ENCODE measurements around the gene KRT32.

The KRT32 gene

GRCh38 chr17:41449008-41449407 lies 18.2 kb downstream of the KRT32 start:
- peaks cover 73% of the 10 kb centered on the region for H3K27me3 Mint-ChIP-seq
- H3K4me1 Mint-ChIP-seq: peaks cover 15% of the 10 kb centered on the region
- H3K36me3 Mint-ChIP-seq (ENCODE audit: insufficient read depth): peaks cover 3% of the 10 kb centered on the region
- ATAC-seq (replicated peaks; ENCODE audit: extremely low read depth, poor library complexity, severe bottlenecking) (no peak), DNase-seq (ENCODE audit: low spot score in 2 of 2) (no peak)
- no peak overlapping the region for H3K27ac Mint-ChIP-seq (ENCODE audit: low read depth)
- H3K4me3 Mint-ChIP-seq: no peak overlapping the region
- H3K9me3 Mint-ChIP-seq: no peaks in the 10 kb centered on the region

- H3K27me3 Mint-ChIP-seq: peaks cover 78% of the 10 kb centered on the region
- H3K9me3 Mint-ChIP-seq: no peaks in the 10 kb centered on the region
- peaks cover 15% of the 10 kb centered on the region for H3K4me1 Mint-ChIP-seq
- no peak overlapping the region for H3K27ac Mint-ChIP-seq (ENCODE audit: low read depth)
- ATAC-seq (replicated peaks; ENCODE audit: extremely low read depth, poor library complexity, severe bottlenecking) (no peak), DNase-seq (ENCODE audit: low spot score in 2 of 2) (no peak)
- peaks cover 3% of the 10 kb centered on the region for H3K36me3 Mint-ChIP-seq (ENCODE audit: insufficient read depth)
- H3K4me3 Mint-ChIP-seq: no peak overlapping the region
Measured at GRCh38 chr17:41448506-41448905, 18.7 kb downstream of the KRT32 start.

GRCh38 chr17:41446806-41447205 lies 20.4 kb downstream of the KRT32 start:
- ATAC-seq (replicated peaks; ENCODE audit: extremely low read depth, poor library complexity, severe bottlenecking) (no peak), DNase-seq (ENCODE audit: low spot score in 2 of 2) (no peak)
- Mint-ChIP-seq H3K36me3 (ENCODE audit: insufficient read depth) (peaks cover 3% of the 10 kb centered on the region), H3K9me3 (no peaks in the 10 kb centered on the region), H3K27me3 (peaks cover 83% of the 10 kb centered on the region), H3K4me3 (no peak overlapping the region), H3K4me1 (peaks cover 15% of the 10 kb centered on the region), H3K27ac (ENCODE audit: low read depth) (peak overlapping the region; percentile 62)

- ATAC-seq (replicated peaks; ENCODE audit: extremely low read depth, poor library complexity, severe bottlenecking) (no peak), DNase-seq (ENCODE audit: low spot score in 2 of 2) (no peak)
- peaks cover 82% of the 10 kb centered on the region for H3K27me3 Mint-ChIP-seq
- H3K27ac Mint-ChIP-seq (ENCODE audit: low read depth): no peak overlapping the region
- peaks cover 5% of the 10 kb centered on the region for H3K4me1 Mint-ChIP-seq
- no peaks in the 10 kb centered on the region for H3K9me3 Mint-ChIP-seq
- H3K36me3 Mint-ChIP-seq (ENCODE audit: insufficient read depth): peaks cover 3% of the 10 kb centered on the region
- H3K4me3 Mint-ChIP-seq: no peak overlapping the region
Measured at GRCh38 chr17:41444640-41445039, 22.5 kb downstream of the KRT32 start.

GRCh38 chr17:41444186-41444585 lies 23.0 kb downstream of the KRT32 start:
- DNase-seq (ENCODE audit: low spot score in 2 of 2) (no peak), ATAC-seq (replicated peaks; ENCODE audit: extremely low read depth, poor library complexity, severe bottlenecking) (no peak)
- H3K4me3 Mint-ChIP-seq: no peak overlapping the region
- peaks cover 82% of the 10 kb centered on the region for H3K27me3 Mint-ChIP-seq
- peaks cover 3% of the 10 kb centered on the region for H3K36me3 Mint-ChIP-seq (ENCODE audit: insufficient read depth)
- H3K4me1 Mint-ChIP-seq: peaks cover 5% of the 10 kb centered on the region
- H3K9me3 Mint-ChIP-seq: no peaks in the 10 kb centered on the region
- no peak overlapping the region for H3K27ac Mint-ChIP-seq (ENCODE audit: low read depth)

- no peak for ATAC-seq (replicated peaks; ENCODE audit: extremely low read depth, poor library complexity, severe bottlenecking)
- Mint-ChIP-seq H3K9me3 (no peaks in the 10 kb centered on the region), H3K4me1 (peaks cover 5% of the 10 kb centered on the region), H3K27me3 (peaks cover 83% of the 10 kb centered on the region), H3K4me3 (no peak overlapping the region), H3K36me3 (ENCODE audit: insufficient read depth) (peaks cover 5% of the 10 kb centered on the region), H3K27ac (ENCODE audit: low read depth) (no peak overlapping the region)
- no peak for DNase-seq (ENCODE audit: low spot score in 2 of 2)
Measured at GRCh38 chr17:41442739-41443138, 24.4 kb downstream of the KRT32 start.

GRCh38 chr17:41440531-41441033 lies 26.6 kb downstream of the KRT32 start, which contains the start of gene KRT38:
KRT38 (minus strand) TSS chr17:41440983; CDS start chr17:41440921, 62 bp downstream.
- no peaks in the 10 kb centered on the region for H3K9me3 Mint-ChIP-seq
- no peak within 1 kb of the TSS for H3K27ac Mint-ChIP-seq (ENCODE audit: low read depth)
- ATAC-seq (replicated peaks; ENCODE audit: extremely low read depth, poor library complexity, severe bottlenecking): no peak
- H3K4me1 Mint-ChIP-seq: no peaks in the 10 kb centered on the region
- H3K4me3 Mint-ChIP-seq: no peak within 1 kb of the TSS
- DNase-seq (ENCODE audit: low spot score in 2 of 2): no peak
- peaks cover 2% of the 10 kb centered on the region for H3K36me3 Mint-ChIP-seq (ENCODE audit: insufficient read depth)
- peaks cover 66% of the 10 kb centered on the region for H3K27me3 Mint-ChIP-seq

GRCh38 chr17:41439375-41439774 lies 27.8 kb downstream of the KRT32 start:
- no peak for ATAC-seq (replicated peaks; ENCODE audit: extremely low read depth, poor library complexity, severe bottlenecking)
- Mint-ChIP-seq H3K4me3 (no peak overlapping the region), H3K9me3 (no peaks in the 10 kb centered on the region), H3K36me3 (ENCODE audit: insufficient read depth) (peaks cover 2% of the 10 kb centered on the region), H3K27me3 (peaks cover 54% of the 10 kb centered on the region), H3K27ac (ENCODE audit: low read depth) (no peak overlapping the region), H3K4me1 (no peaks in the 10 kb centered on the region)
- DNase-seq (ENCODE audit: low spot score in 2 of 2): no peak

- H3K27me3 Mint-ChIP-seq: peaks cover 38% of the 10 kb centered on the region
- H3K4me1 Mint-ChIP-seq: no peaks in the 10 kb centered on the region
- no peak overlapping the region for H3K4me3 Mint-ChIP-seq
- H3K36me3 Mint-ChIP-seq (ENCODE audit: insufficient read depth): peaks cover 2% of the 10 kb centered on the region
- no peaks in the 10 kb centered on the region for H3K9me3 Mint-ChIP-seq
- no peak overlapping the region for H3K27ac Mint-ChIP-seq (ENCODE audit: low read depth)
- ATAC-seq (replicated peaks; ENCODE audit: extremely low read depth, poor library complexity, severe bottlenecking) (no peak), DNase-seq (ENCODE audit: low spot score in 2 of 2) (no peak)
Measured at GRCh38 chr17:41437769-41438168, 29.4 kb downstream of the KRT32 start.

GRCh38 chr17:41437254-41437653 lies 29.9 kb downstream of the KRT32 start:
- H3K4me3 Mint-ChIP-seq: no peak overlapping the region
- peaks cover 33% of the 10 kb centered on the region for H3K27me3 Mint-ChIP-seq
- H3K36me3 Mint-ChIP-seq (ENCODE audit: insufficient read depth): peaks cover 2% of the 10 kb centered on the region

GRCh38 chr17:41434415-41434814 lies 32.8 kb downstream of the KRT32 start:
- DNase-seq (ENCODE audit: low spot score in 2 of 2): no peak
- Mint-ChIP-seq H3K36me3 (ENCODE audit: insufficient read depth) (peaks cover 2% of the 10 kb centered on the region), H3K4me1 (no peaks in the 10 kb centered on the region), H3K4me3 (no peak overlapping the region), H3K9me3 (no peaks in the 10 kb centered on the region), H3K27me3 (peaks cover 33% of the 10 kb centered on the region), H3K27ac (ENCODE audit: low read depth) (no peak overlapping the region)
- no peak for ATAC-seq (replicated peaks; ENCODE audit: extremely low read depth, poor library complexity, severe bottlenecking)

More at GRCh38 chr17:41437254-41437653, 29.9 kb downstream of the KRT32 start:
- DNase-seq (ENCODE audit: low spot score in 2 of 2) (no peak), ATAC-seq (replicated peaks; ENCODE audit: extremely low read depth, poor library complexity, severe bottlenecking) (no peak)
- H3K4me1 Mint-ChIP-seq: no peaks in the 10 kb centered on the region
- H3K9me3 Mint-ChIP-seq: no peaks in the 10 kb centered on the region
- H3K27ac Mint-ChIP-seq (ENCODE audit: low read depth): no peak overlapping the region

GRCh38 chr17:41434005-41434404 lies 33.2 kb downstream of the KRT32 start:
- Mint-ChIP-seq H3K4me1 (no peaks in the 10 kb centered on the region), H3K36me3 (ENCODE audit: insufficient read depth) (peaks cover 2% of the 10 kb centered on the region), H3K27ac (ENCODE audit: low read depth) (no peak overlapping the region), H3K9me3 (no peaks in the 10 kb centered on the region), H3K27me3 (peaks cover 33% of the 10 kb centered on the region), H3K4me3 (no peak overlapping the region)
- DNase-seq (ENCODE audit: low spot score in 2 of 2) (no peak), ATAC-seq (replicated peaks; ENCODE audit: extremely low read depth, poor library complexity, severe bottlenecking) (no peak)

GRCh38 chr17:41433586-41433985 lies 33.6 kb downstream of the KRT32 start:
- ATAC-seq (replicated peaks; ENCODE audit: extremely low read depth, poor library complexity, severe bottlenecking) (no peak), DNase-seq (ENCODE audit: low spot score in 2 of 2) (no peak)
- Mint-ChIP-seq H3K9me3 (no peaks in the 10 kb centered on the region), H3K36me3 (ENCODE audit: insufficient read depth) (peaks cover 1% of the 10 kb centered on the region), H3K4me1 (no peaks in the 10 kb centered on the region), H3K27ac (ENCODE audit: low read depth) (no peak overlapping the region), H3K27me3 (peaks cover 35% of the 10 kb centered on the region), H3K4me3 (no peak overlapping the region)

Measured in central memory CD8-positive, alpha-beta T cell (primary cell).